A549 treated with CpdA at 1 μM for 4 hours (cell line): Measurements from ENCODE around the gene NAV3. TPM values are rescaled to one million over a fixed set of nuclear protein-coding genes. Genes with fewer than 3 reads are reported as not detected.

Experiments
- total RNA-seq: library from RNA; stranded (reverse); fragments of 200-300 nt; extraction: Qiagen RNA extraction; gene quantifications from 5 replicates; pipeline ENCODE4 v1.2.3, GENCODE V29; 2022; ENCODE audit warnings: low read depth

The NAV3 gene, protein sequence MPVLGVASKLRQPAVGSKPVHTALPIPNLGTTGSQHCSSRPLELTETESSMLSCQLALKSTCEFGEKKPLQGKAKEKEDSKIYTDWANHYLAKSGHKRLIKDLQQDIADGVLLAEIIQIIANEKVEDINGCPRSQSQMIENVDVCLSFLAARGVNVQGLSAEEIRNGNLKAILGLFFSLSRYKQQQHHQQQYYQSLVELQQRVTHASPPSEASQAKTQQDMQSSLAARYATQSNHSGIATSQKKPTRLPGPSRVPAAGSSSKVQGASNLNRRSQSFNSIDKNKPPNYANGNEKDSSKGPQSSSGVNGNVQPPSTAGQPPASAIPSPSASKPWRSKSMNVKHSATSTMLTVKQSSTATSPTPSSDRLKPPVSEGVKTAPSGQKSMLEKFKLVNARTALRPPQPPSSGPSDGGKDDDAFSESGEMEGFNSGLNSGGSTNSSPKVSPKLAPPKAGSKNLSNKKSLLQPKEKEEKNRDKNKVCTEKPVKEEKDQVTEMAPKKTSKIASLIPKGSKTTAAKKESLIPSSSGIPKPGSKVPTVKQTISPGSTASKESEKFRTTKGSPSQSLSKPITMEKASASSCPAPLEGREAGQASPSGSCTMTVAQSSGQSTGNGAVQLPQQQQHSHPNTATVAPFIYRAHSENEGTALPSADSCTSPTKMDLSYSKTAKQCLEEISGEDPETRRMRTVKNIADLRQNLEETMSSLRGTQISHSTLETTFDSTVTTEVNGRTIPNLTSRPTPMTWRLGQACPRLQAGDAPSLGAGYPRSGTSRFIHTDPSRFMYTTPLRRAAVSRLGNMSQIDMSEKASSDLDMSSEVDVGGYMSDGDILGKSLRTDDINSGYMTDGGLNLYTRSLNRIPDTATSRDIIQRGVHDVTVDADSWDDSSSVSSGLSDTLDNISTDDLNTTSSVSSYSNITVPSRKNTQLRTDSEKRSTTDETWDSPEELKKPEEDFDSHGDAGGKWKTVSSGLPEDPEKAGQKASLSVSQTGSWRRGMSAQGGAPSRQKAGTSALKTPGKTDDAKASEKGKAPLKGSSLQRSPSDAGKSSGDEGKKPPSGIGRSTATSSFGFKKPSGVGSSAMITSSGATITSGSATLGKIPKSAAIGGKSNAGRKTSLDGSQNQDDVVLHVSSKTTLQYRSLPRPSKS (N-terminal part only)
- 15.2 to 26.4 TPM (median 17.9 TPM) in 5 replicates for total RNA-seq

DNA sequence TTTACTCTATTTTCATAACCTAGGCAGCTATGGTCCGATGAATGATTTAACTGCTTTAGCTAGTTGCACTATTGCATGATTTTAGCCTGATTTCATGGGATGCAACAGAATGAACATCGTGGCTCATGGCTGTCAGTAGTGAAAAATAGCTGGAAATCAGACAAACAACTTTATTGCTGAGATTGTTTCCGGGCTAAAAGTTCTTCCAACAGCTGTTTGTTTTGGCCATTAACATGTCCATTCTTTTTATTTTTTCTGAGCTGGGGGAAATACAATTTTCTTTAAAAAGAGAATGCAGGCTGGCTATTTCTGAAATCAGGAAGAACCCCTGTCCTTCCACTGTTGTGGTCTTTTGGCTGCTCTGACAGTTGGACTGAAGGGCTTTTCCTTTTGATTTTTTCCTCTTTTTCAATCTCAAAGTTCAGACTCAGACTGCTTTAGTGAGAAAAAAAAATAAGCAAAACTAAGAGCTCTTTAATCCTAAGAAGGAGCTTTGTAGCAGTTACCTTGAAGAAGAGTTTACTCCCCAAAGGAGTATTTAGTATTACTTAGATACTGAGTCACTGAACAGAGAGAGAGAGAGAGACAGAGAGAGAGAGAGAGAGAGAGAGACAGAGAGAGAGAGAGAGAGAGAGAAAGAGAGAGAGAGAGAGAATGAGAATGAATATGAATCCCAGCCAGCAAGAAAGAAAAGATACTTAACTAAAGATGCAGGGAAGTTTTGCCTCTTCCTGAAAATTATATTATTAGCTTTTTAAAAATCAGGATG lies at the start of gene NAV3:
TSS of gene NAV3 (plus strand) at position 312 of the 769 bp plus-strand sequence. CDS start 568 bp downstream, outside the sequence.

